HCT116 (cell line): ENCODE data around the gene TRPM3. TPM values are rescaled to one million over a fixed set of nuclear protein-coding genes. Genes with fewer than 3 reads are reported as not detected.

Source experiments
- ATAC-seq: fragments of 200-7000 bp; cut with Tn5 transposase; 2 replicates; pipeline ENCODE4 v1.9.1; 2020; ENCODE audit warnings: mild to moderate bottlenecking, moderate library complexity
- BruUV-seq: library from RNA; stranded (reverse); fragments of 400-500 nt; replicated peaks from 2 replicates; lab custom pipeline; 2021; lab: Mats Ljungman, UMichigan
- CTCF ChIA-PET: fragments of 300-600 bp; sonication (Branson Sonifier 250); formaldehyde crosslinking; loops from one replicate; lab custom pipeline; 2021; ENCODE audit warnings: antibody characterized with exemption; lab: Charles Lee
- POLR2A ChIA-PET: fragments of 300-600, 350-600 bp; sonication (Branson Sonifier 250); formaldehyde crosslinking; loops from one replicate; lab custom pipeline; 2021; ENCODE audit warnings: antibody characterized with exemption; lab: Charles Lee
- RAD21 ChIA-PET, 2 experiments: fragments of 300-600 bp; sonication (Branson Sonifier 250); formaldehyde crosslinking; loops; one replicate each; lab custom pipeline; 2023; ENCODE audit warnings: low total read pairs in 2 of 2; ENCODE audit not compliant: uncharacterized antibody in 2 of 2, unreplicated experiment in 2 of 2, low non-redundant PET in 1 of 2; lab: Charles Lee
- DNase-seq: peaks from one replicate; pipeline ENCODE4 v3.0.0-alpha.2; 2010; ENCODE audit warnings: low read depth, low spot score
- H2AFZ ChIP-seq: fragments of 200-600 bp; shearing (Covaris generic), sonication (generic); 2 replicates; pipeline ENCODE4 v1.6.1; 2017; ENCODE audit warnings: low read depth, mixed run types, mixed read lengths, antibody characterized with exemption, low read length; ENCODE audit not compliant: poor library complexity, severe bottlenecking
- H3K27ac ChIP-seq: 2 replicates; pipeline ENCODE4 v1.5.1; 2012; ENCODE audit warnings: low read depth, low read length
- H3K27me3 ChIP-seq: fragments of 200-600 bp; sonication (generic); 2 replicates; pipeline ENCODE4 v1.6.1; 2016; ENCODE audit warnings: mixed run types, low read length, mixed read lengths; ENCODE audit not compliant: insufficient read depth
- H3K36me3 ChIP-seq, 2 experiments: fragments of 200-500 bp in 1 of 2; fragments of 200-600 bp in 1 of 2; sonication (Bioruptor generic) in 1 of 2; sonication (generic) in 1 of 2; 2 replicates each; pipeline versions ENCODE4 v1.5.1 to v1.6.1; 2014 to 2016; ENCODE audit warnings: low read length in 2 of 2, inconsistent platforms in 1 of 2, mixed read lengths in 1 of 2, mixed run types in 1 of 2; ENCODE audit not compliant: insufficient read depth in 2 of 2, control insufficient read depth in 1 of 2
- H3K4me1 ChIP-seq, 2 experiments: fragments of 200-600 bp in 1 of 2; sonication (generic) in 1 of 2; 2 replicates each; pipeline versions ENCODE4 v1.5.1 to v1.6.1; 2012 to 2017; ENCODE audit warnings: low read length in 2 of 2, inconsistent platforms in 1 of 2, mild to moderate bottlenecking in 1 of 2, mixed read lengths in 1 of 2, mixed run types in 1 of 2, moderate library complexity in 1 of 2; ENCODE audit not compliant: insufficient read depth in 2 of 2, control insufficient read depth in 1 of 2
- H3K4me2 ChIP-seq: fragments of 200-600 bp; sonication (generic); 2 replicates; pipeline ENCODE4 v1.6.1; 2017; ENCODE audit warnings: mixed run types, low read length, mixed read lengths
- H3K4me3 ChIP-seq, 2 experiments: fragments of 200-600 bp in 1 of 2; sonication (generic) in 1 of 2; replicated peaks in 1 of 2; 2 replicates each; pipeline ENCODE4 v1.5.1; 2011 to 2016; ENCODE audit warnings: low read length in 2 of 2, control low read depth in 1 of 2, low read depth in 1 of 2, mild to moderate bottlenecking in 1 of 2, mixed read lengths in 1 of 2, mixed run types in 1 of 2
- H3K79me2 ChIP-seq: fragments of 200-600 bp; sonication (generic); 2 replicates; pipeline ENCODE4 v1.6.1; 2017; ENCODE audit warnings: mild to moderate bottlenecking, mixed run types, low read length, moderate library complexity, mixed read lengths; ENCODE audit not compliant: insufficient read depth
- H3K9ac ChIP-seq: fragments of 200-600 bp; sonication (generic); 2 replicates; pipeline ENCODE4 v1.6.1; 2016; ENCODE audit warnings: low read length, mixed read lengths
- H3K9me2 ChIP-seq: fragments of 200-600 bp; sonication (generic), shearing (Covaris generic); 2 replicates; pipeline ENCODE4 v1.6.1; 2017; ENCODE audit warnings: mixed run types, mild to moderate bottlenecking, moderate library complexity; ENCODE audit not compliant: insufficient read depth
- H3K9me3 ChIP-seq, 2 experiments: fragments of 200-500 bp in 1 of 2; fragments of 200-600 bp in 1 of 2; sonication (Bioruptor generic) in 1 of 2; sonication (generic) in 1 of 2; 2 replicates each; pipeline ENCODE4 v1.6.1; 2014 to 2017; ENCODE audit warnings: low read length in 2 of 2, mixed read lengths in 2 of 2, inconsistent platforms in 1 of 2, low read depth in 1 of 2, mild to moderate bottlenecking in 1 of 2, mixed run types in 1 of 2, moderate library complexity in 1 of 2; ENCODE audit not compliant: control insufficient read depth in 1 of 2, insufficient read depth in 1 of 2
- H4K20me1 ChIP-seq: fragments of 200-600 bp; sonication (generic), shearing (Covaris generic); 2 replicates; pipeline ENCODE4 v1.6.1; 2017; ENCODE audit warnings: mixed run types, mild to moderate bottlenecking, moderate library complexity; ENCODE audit not compliant: insufficient read depth
- ATF3 ChIP-seq: IDR thresholded peaks from 2 replicates; pipeline ENCODE4 v1.6.1; 2012
- CEBPB ChIP-seq: IDR thresholded peaks from 2 replicates; pipeline ENCODE4 v1.6.1; 2012; ENCODE audit warnings: low read depth
- EGR1 ChIP-seq: IDR thresholded peaks from 2 replicates; pipeline ENCODE4 v1.6.1; 2012; ENCODE audit warnings: low read depth
- ELF1 ChIP-seq: IDR thresholded peaks from 2 replicates; pipeline ENCODE4 v1.6.1; 2012; ENCODE audit warnings: low read depth, borderline replicate concordance
- EZH2 ChIP-seq: fragments of 200-600 bp; sonication (generic); IDR thresholded peaks from 2 replicates; pipeline ENCODE4 v1.6.1; 2017; ENCODE audit warnings: antibody characterized with exemption, mixed run types
- EZH2phosphoT487 ChIP-seq: fragments of 200-600 bp; IDR thresholded peaks from 2 replicates; pipeline ENCODE4 v1.6.1; 2018; ENCODE audit warnings: antibody characterized with exemption, borderline replicate concordance
- FOSL1 ChIP-seq: IDR thresholded peaks from 2 replicates; pipeline ENCODE4 v1.6.1; 2012; ENCODE audit warnings: low read depth
- JUND ChIP-seq: IDR thresholded peaks from 2 replicates; pipeline ENCODE4 v1.6.1; 2012
- MAX ChIP-seq: IDR thresholded peaks from 2 replicates; pipeline ENCODE4 v1.6.1; 2012
- POLR2A ChIP-seq: IDR thresholded peaks from 2 replicates; pipeline ENCODE4 v1.7.0; 2011; ENCODE audit warnings: borderline replicate concordance; ENCODE audit not compliant: insufficient read depth, insufficient read length; ENCODE audit errors: extremely low read depth
- RAD21 ChIP-seq: IDR thresholded peaks from 2 replicates; pipeline ENCODE4 v1.6.1; 2012; ENCODE audit warnings: low read depth, mild to moderate bottlenecking
- SIN3A ChIP-seq: IDR thresholded peaks from 2 replicates; pipeline ENCODE4 v1.6.1; 2012; ENCODE audit warnings: low read depth
- SRF ChIP-seq: IDR thresholded peaks from 2 replicates; pipeline ENCODE4 v1.6.1; 2012; ENCODE audit warnings: low read depth
- TCF7L2 ChIP-seq: IDR thresholded peaks from 2 replicates; pipeline ENCODE4 v1.7.0; 2011; ENCODE audit warnings: borderline replicate concordance, inconsistent platforms; ENCODE audit not compliant: insufficient read depth, insufficient read length; ENCODE audit errors: extremely low read depth
- YY1 ChIP-seq: IDR thresholded peaks from 2 replicates; pipeline ENCODE4 v1.6.1; 2011; ENCODE audit warnings: low read length, low read depth, moderate library complexity, mild to moderate bottlenecking; ENCODE audit not compliant: insufficient replicate concordance; ENCODE audit errors: extremely low read depth
- ZFX ChIP-seq: fragments of 450-650 bp; IDR thresholded peaks from 2 replicates; pipeline ENCODE4 v1.6.1; 2017
- intact Hi-C: fragments of 100-400 bp; cut with micrococcal nuclease; formaldehyde crosslinking; loops from 2 replicates; pipeline ENCODE4 v1.10.0; 2022
- total RNA-seq: library from RNA; stranded (reverse); gene quantifications from one replicate; pipeline ENCODE4 v1.2.1, GENCODE V29; 2021; ENCODE audit not compliant: unreplicated experiment
- TF ChIP-seq, protein P1 (sequence below): IDR thresholded peaks from 2 replicates; pipeline ENCODE4 v1.6.1; 2011; ENCODE audit warnings: mild to moderate bottlenecking, low read length, moderate library complexity; ENCODE audit not compliant: insufficient replicate concordance; ENCODE audit errors: extremely low read depth

The TRPM3 gene
- total RNA-seq, 1 experiment from 2014 or later, result not detected

GRCh38 chr9:70880535-70880934 lies 240.9 kb downstream of the TRPM3 start:
- ChIA-PET RAD21 (no interaction called here), POLR2A (no interaction called here), CTCF (no interaction called here)
- peaks cover 27% of the 10 kb centered on the region for H3K27me3 ChIP-seq
- H3K27ac ChIP-seq, result no peak overlapping the region
- BruUV-seq, result no TSS peak
- H3K9ac ChIP-seq, result no peak overlapping the region
- ATAC-seq, result no peak
- H4K20me1 ChIP-seq, result no peaks in the 10 kb centered on the region
- H3K79me2 ChIP-seq, result no peaks in the 10 kb centered on the region
- intact Hi-C loops, result no loop called here
- H3K9me2 ChIP-seq, result no peaks in the 10 kb centered on the region
- no peaks in the 10 kb centered on the region for H3K9me3 ChIP-seq
- no peaks in the 10 kb centered on the region for H3K4me1 ChIP-seq
- no peaks in the 10 kb centered on the region for H3K36me3 ChIP-seq
- no peak for DNase-seq
- no peak overlapping the region for H3K4me2 ChIP-seq
- TF ChIP-seq POLR2A (no peak), JUND (no peak)
- TF ChIP-seq, protein P1, sequence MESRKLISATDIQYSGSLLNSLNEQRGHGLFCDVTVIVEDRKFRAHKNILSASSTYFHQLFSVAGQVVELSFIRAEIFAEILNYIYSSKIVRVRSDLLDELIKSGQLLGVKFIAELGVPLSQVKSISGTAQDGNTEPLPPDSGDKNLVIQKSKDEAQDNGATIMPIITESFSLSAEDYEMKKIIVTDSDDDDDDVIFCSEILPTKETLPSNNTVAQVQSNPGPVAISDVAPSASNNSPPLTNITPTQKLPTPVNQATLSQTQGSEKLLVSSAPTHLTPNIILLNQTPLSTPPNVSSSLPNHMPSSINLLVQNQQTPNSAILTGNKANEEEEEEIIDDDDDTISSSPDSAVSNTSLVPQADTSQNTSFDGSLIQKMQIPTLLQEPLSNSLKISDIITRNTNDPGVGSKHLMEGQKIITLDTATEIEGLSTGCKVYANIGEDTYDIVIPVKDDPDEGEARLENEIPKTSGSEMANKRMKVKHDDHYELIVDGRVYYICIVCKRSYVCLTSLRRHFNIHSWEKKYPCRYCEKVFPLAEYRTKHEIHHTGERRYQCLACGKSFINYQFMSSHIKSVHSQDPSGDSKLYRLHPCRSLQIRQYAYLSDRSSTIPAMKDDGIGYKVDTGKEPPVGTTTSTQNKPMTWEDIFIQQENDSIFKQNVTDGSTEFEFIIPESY, result no peak
- H2AFZ ChIP-seq, result no peak overlapping the region
- H3K4me3 ChIP-seq, result no peak overlapping the region

- Histone ChIP-seq H3K9me3 (no peaks in the 10 kb centered on the region), H2AFZ (no peak overlapping the region), H4K20me1 (no peaks in the 10 kb centered on the region), H3K9me2 (no peaks in the 10 kb centered on the region), H3K27me3 (peaks cover 16% of the 10 kb centered on the region), H3K4me3 (no peak overlapping the region), H3K79me2 (no peaks in the 10 kb centered on the region), H3K27ac (no peak overlapping the region), H3K4me1 (no peaks in the 10 kb centered on the region), H3K4me2 (no peak overlapping the region), H3K9ac (no peak overlapping the region), H3K36me3 (no peaks in the 10 kb centered on the region)
- POLR2A ChIA-PET, result no interaction called here
- intact Hi-C loops, result no loop called here
- TF ChIP-seq JUND (no peak), EGR1 (no peak), SIN3A (no peak), YY1 (no peak), FOSL1 (no peak), EZH2phosphoT487 (no peak), MAX (no peak), ELF1 (no peak), POLR2A (no peak), ZFX (no peak), RAD21 (no peak), TCF7L2 (no peak), CEBPB (no peak), EZH2 (no peak), ATF3 (no peak), SRF (no peak)
- TF ChIP-seq, protein P1, result no peak
- DNase-seq (no peak), ATAC-seq (no peak)
- no TSS peak for BruUV-seq
- CTCF ChIA-PET, result no interaction called here
- RAD21 ChIA-PET, result no interaction called here
Measured at GRCh38 chr9:70878576-70878975, 242.8 kb downstream of the TRPM3 start.
